HepG2 (cell line): ENCODE data around the gene NUP153. TPM values are rescaled to one million over a fixed set of nuclear protein-coding genes. Genes with fewer than 3 reads are reported as not detected.

ENCODE experiments used
- ATAC-seq: fragments of 200-7000 bp; cut with Tn5 transposase; 3 replicates; pipeline ENCODE4 v1.9.1; 2020; ENCODE audit warnings: mild to moderate bottlenecking, moderate library complexity
- BruUV-seq: library from RNA; stranded (reverse); fragments of 400-500 nt; replicated peaks from 2 replicates; lab custom pipeline; 2021; lab: Mats Ljungman, UMichigan
- CTCF ChIA-PET: fragments of 300-600 bp; formaldehyde crosslinking; extraction: SDS; loops from one replicate; lab custom pipeline; 2021; ENCODE audit warnings: low total read pairs, inconsistent platforms, low intra/inter-chr PET ratio; lab: Yijun Ruan, JAX
- POLR2A ChIA-PET: fragments of 350-600 bp; sonication (Branson Sonifier 250); formaldehyde crosslinking; loops from one replicate; lab custom pipeline; 2020; ENCODE audit warnings: antibody characterized with exemption, inconsistent platforms; lab: Yijun Ruan, JAX
- DNase-seq: peaks from one replicate; pipeline ENCODE4 v3.0.0-alpha.2; 2015; ENCODE audit warnings: low spot score
- FAIRE-seq: peaks from 3 replicates; lab custom pipeline; 2011; peaks lifted over from hg19 to GRCh38; lab: Jason Lieb, UNC
- H2AFZ ChIP-seq: one replicate; pipeline ENCODE4 v1.6.1; 2011; ENCODE audit warnings: low read length, inconsistent platforms
- H3K27ac ChIP-seq: fragments of 300-600 bp; 3 replicates; pipeline ENCODE4 v1.8.0; 2011; ENCODE audit warnings: mixed run types, mild to moderate bottlenecking, mixed read lengths, low read length, inconsistent platforms; ENCODE audit not compliant: insufficient read depth; ENCODE audit errors: extremely low read length
- H3K27me3 ChIP-seq, 2 experiments: fragments of 200-600 bp in 1 of 2; 2 replicates in 1 of 2; 3 replicates in 1 of 2; pipeline versions ENCODE4 v1.6.0 to v1.8.0; 2011; ENCODE audit warnings: low read length in 2 of 2, mild to moderate bottlenecking in 2 of 2, moderate library complexity in 2 of 2, inconsistent platforms in 1 of 2; ENCODE audit not compliant: insufficient read depth in 2 of 2, control insufficient read depth in 1 of 2
- H3K36me3 ChIP-seq, 2 experiments: fragments of 200-600 bp in 1 of 2; replicated peaks in 1 of 2; 2 replicates in 1 of 2; 3 replicates in 1 of 2; pipeline versions ENCODE4 v1.5.1 to v1.8.0; 2011; ENCODE audit warnings: low read length in 2 of 2, inconsistent platforms in 1 of 2; ENCODE audit not compliant: insufficient read depth in 2 of 2, control insufficient read depth in 1 of 2
- H3K4me1 ChIP-seq: 2 replicates; pipeline ENCODE4 v1.5.1; 2012; ENCODE audit warnings: low read length, inconsistent platforms; ENCODE audit not compliant: insufficient read depth
- H3K4me2 ChIP-seq: 2 replicates; pipeline ENCODE4 v1.6.0; 2011; ENCODE audit warnings: low read depth, low read length, inconsistent platforms
- H3K4me3 ChIP-seq, 3 experiments: fragments of 200-600 bp in 1 of 3; sonication (generic), shearing (Covaris generic) in 1 of 3; replicated peaks in 1 of 3; 2 replicates each; pipeline ENCODE4 v1.5.1; 2011 to 2016; ENCODE audit warnings: low read length in 3 of 3, inconsistent platforms in 2 of 3, low read depth in 2 of 3, mild to moderate bottlenecking in 2 of 3, control low read depth in 1 of 3, mixed read lengths in 1 of 3; ENCODE audit not compliant: insufficient read depth in 1 of 3
- H3K79me2 ChIP-seq: one replicate; pipeline ENCODE4 v1.6.1; 2011; ENCODE audit warnings: low read length, inconsistent platforms; ENCODE audit not compliant: insufficient read depth
- H3K9ac ChIP-seq: 2 replicates; pipeline ENCODE4 v1.6.0; 2011; ENCODE audit warnings: mild to moderate bottlenecking, low read depth, low read length, inconsistent platforms; ENCODE audit not compliant: insufficient read depth
- H3K9me3 ChIP-seq: 2 replicates; pipeline ENCODE4 v1.5.1; 2012; ENCODE audit warnings: mild to moderate bottlenecking, low read length
- H4K20me1 ChIP-seq: 2 replicates; pipeline ENCODE4 v1.6.0; 2011; ENCODE audit warnings: inconsistent platforms, mild to moderate bottlenecking, low read length, moderate library complexity; ENCODE audit not compliant: insufficient read depth
- GABPB1 ChIP-seq: IDR thresholded peaks from 2 replicates; pipeline ENCODE4 v1.6.1; 2016; ENCODE audit warnings: mild to moderate bottlenecking, missing genetic modification reagents, moderate library complexity, missing compliant biosample characterization
- NR1H2 ChIP-seq: sonication (generic); formaldehyde crosslinking; IDR thresholded peaks from 2 replicates; pipeline ENCODE4 v1.8.1; 2022; ENCODE audit warnings: low read depth, missing genetic modification reagents, borderline replicate concordance
- PBX3 ChIP-seq: sonication (generic); formaldehyde crosslinking; IDR thresholded peaks from 2 replicates; pipeline ENCODE4 v1.8.1; 2023; ENCODE audit warnings: missing genetic modification reagents, inconsistent platforms, borderline replicate concordance
- ZBTB3 ChIP-seq: sonication (generic); formaldehyde crosslinking; IDR thresholded peaks from 2 replicates; pipeline ENCODE4 v1.4.0; 2020; ENCODE audit warnings: low read depth, mild to moderate bottlenecking, moderate library complexity, missing genetic modification reagents, borderline replicate concordance
- ZNF460 ChIP-seq: sonication (generic); formaldehyde crosslinking; IDR thresholded peaks from 2 replicates; pipeline ENCODE4 v1.5.1; 2020; ENCODE audit warnings: missing genetic modification reagents, mild to moderate bottlenecking, borderline replicate concordance
- ZNF513 ChIP-seq: sonication (generic); formaldehyde crosslinking; conservative IDR thresholded peaks from 2 replicates; pipeline ENCODE4 v1.5.0; 2020; ENCODE audit warnings: missing genetic modification reagents
- ZNF709 ChIP-seq: sonication (generic); formaldehyde crosslinking; IDR thresholded peaks from 2 replicates; pipeline ENCODE4 v1.5.0; 2020; ENCODE audit warnings: mild to moderate bottlenecking, missing genetic modification reagents
- ZNF816 ChIP-seq: sonication (generic); formaldehyde crosslinking; IDR thresholded peaks from 2 replicates; pipeline ENCODE4 v1.8.0; 2022; ENCODE audit warnings: missing genetic modification reagents, mild to moderate bottlenecking, borderline replicate concordance
- WGBS: methylation state at CpG from one replicate; pipeline ENCODE4 v1.1.6; 2017; ENCODE audit warnings: low lambda C conversion rate; 5-methylcytosine and 5-hydroxymethylcytosine counted together
- in situ Hi-C: cut with HindIII; loops from 2 replicates; pipeline ENCODE4 v1.10.0; 2017; ENCODE audit warnings: low pct_unique_long_range_greater_than_20kb; ENCODE audit not compliant: extremely low pct_ligation_motif_present
- intact Hi-C: fragments of 100-400 bp; cut with micrococcal nuclease; formaldehyde crosslinking; loops from one replicate; pipeline ENCODE4 v1.10.0; 2022; ENCODE audit not compliant: unreplicated experiment
- polyA plus RNA-seq, 8 experiments: library from polyadenylated mRNA; depleted of rRNA in 3 of 8; stranded (reverse) in 7 of 8; unstranded in 1 of 8; fragments of >200 nt; fragmentation: Illumina TruSeq in 4 of 8; extraction: Trizol in 4 of 8; gene quantifications; 2 replicates each; pipeline versions ENCODE4 v1.2.1 to v1.2.3, GENCODE V29; 2011 to 2016; ENCODE audit warnings: low read depth in 4 of 8, missing spikeins in 1 of 8, mixed read lengths in 1 of 8; ENCODE audit not compliant: insufficient read depth in 1 of 8
- total RNA-seq, 5 experiments: library from RNA; depleted of rRNA; stranded (reverse); fragments of >200 nt; fragmentation: Illumina TruSeq; extraction: Trizol; gene quantifications; 2 replicates each; pipeline ENCODE4 v1.2.3, GENCODE V29; 2016; ENCODE audit warnings: low read depth in 1 of 5

Gene NUP153
- total and polyA plus RNA-seq, 2 of the 13 experiments (the other 11 are each of a cell fraction or from before 2014, with no cell fraction given): 29.8 to 55.2 TPM

GRCh38 chr6:17741507-17741906 is 34.8 kb upstream of the NUP153 start:
- BruUV-seq: no TSS peak
- DNase-seq: no peak
- Histone ChIP-seq H2AFZ (no peak overlapping the region), H3K4me2 (peak overlapping the region; percentile 44; the same call in 1 of the 2 replicates), H3K79me2 (no peaks in the 10 kb centered on the region), H3K9ac (no peak overlapping the region), H4K20me1 (no peaks in the 10 kb centered on the region), H3K4me3 (no peak overlapping the region), H3K27ac (no peak overlapping the region), H3K9me3 (peaks cover 23% of the 10 kb centered on the region; the same call in 1 of the 2 replicates), H3K27me3 (no peaks in the 10 kb centered on the region; a peak in 1 of 5 replicates), H3K36me3 (no peaks in the 10 kb centered on the region), H3K4me1 (peaks cover 28% of the 10 kb centered on the region)
- intact Hi-C loops: no loop called here
- 0 out of 2 replicates have a peak, but pooled peaks have one; percentile 11 for TF ChIP-seq GABPB1 (CRISPR knock-in tag)
- TF ChIP-seq ZBTB3 (CRISPR knock-in tag): no peak
- in situ Hi-C loops: no loop called here
- no peak for FAIRE-seq
- 45% methylated on average over 8 of the region's 8 CpGs for WGBS
- CTCF ChIA-PET: no interaction called here
- peak; percentile 29 for ATAC-seq
- POLR2A ChIA-PET: no interaction called here

- Histone ChIP-seq H3K4me3 (no peak overlapping the region), H3K4me2 (no peak overlapping the region), H2AFZ (no peak overlapping the region)
- DNase-seq (no peak), FAIRE-seq (no peak)
- POLR2A ChIA-PET: no interaction called here
- TF ChIP-seq ZNF513 (CRISPR knock-in tag) (no peak), ZNF460 (CRISPR knock-in tag) (no peak), PBX3 (CRISPR knock-in tag) (no peak), ZNF816 (CRISPR knock-in tag) (no peak), ZNF709 (CRISPR knock-in tag) (no peak), NR1H2 (CRISPR knock-in tag) (no peak)
- TF ChIP-seq, all 625 proteins: peak for 0
- WGBS: 24% methylated on average over 4 of the region's 5 CpGs
- intact Hi-C loops: no loop called here
- peaks cover 28% of the 10 kb centered on the region for H3K4me1 ChIP-seq
- no peaks in the 10 kb centered on the region for H3K79me2 ChIP-seq
- H3K27ac ChIP-seq: no peak overlapping the region
- H3K9me3 ChIP-seq: peaks cover 23% of the 10 kb centered on the region; the same call in 1 of the 2 replicates
- H3K27me3 ChIP-seq: no peaks in the 10 kb centered on the region; a peak in 1 of 5 replicates
- in situ Hi-C loops: no loop called here
- H3K9ac ChIP-seq: no peak overlapping the region
- CTCF ChIA-PET: no interaction called here
- ATAC-seq: peak; percentile 25
- no peaks in the 10 kb centered on the region for H4K20me1 ChIP-seq
- no peaks in the 10 kb centered on the region for H3K36me3 ChIP-seq
- BruUV-seq: no TSS peak
These were observed 34.0 kb upstream of the NUP153 start for GRCh38 chr6:17740559-17741220.
